GM12892 (cell line): ENCODE results near the gene USP40.

Source experiments
- DNase-seq: peaks from one replicate; pipeline ENCODE4 v3.0.0; 2011; ENCODE audit not compliant: insufficient read length
- FAIRE-seq: peaks from 2 replicates; lab custom pipeline; 2011; peaks lifted over from hg19 to GRCh38; lab: Jason Lieb, UNC
- POLR2A ChIP-seq: IDR thresholded peaks from 2 replicates; pipeline ENCODE4 v1.6.1; 2011; ENCODE audit warnings: low read depth, low read length, control low read depth
- POLR2AphosphoS5 ChIP-seq: IDR thresholded peaks from 2 replicates; pipeline ENCODE4 v1.6.1; 2011; ENCODE audit warnings: low read depth, low read length, control low read depth
- TAF1 ChIP-seq: IDR thresholded peaks from 2 replicates; pipeline ENCODE4 v1.6.1; 2011; ENCODE audit warnings: low read depth, mild to moderate bottlenecking, control low read depth, low read length, borderline replicate concordance

USP40 gene

DNA sequence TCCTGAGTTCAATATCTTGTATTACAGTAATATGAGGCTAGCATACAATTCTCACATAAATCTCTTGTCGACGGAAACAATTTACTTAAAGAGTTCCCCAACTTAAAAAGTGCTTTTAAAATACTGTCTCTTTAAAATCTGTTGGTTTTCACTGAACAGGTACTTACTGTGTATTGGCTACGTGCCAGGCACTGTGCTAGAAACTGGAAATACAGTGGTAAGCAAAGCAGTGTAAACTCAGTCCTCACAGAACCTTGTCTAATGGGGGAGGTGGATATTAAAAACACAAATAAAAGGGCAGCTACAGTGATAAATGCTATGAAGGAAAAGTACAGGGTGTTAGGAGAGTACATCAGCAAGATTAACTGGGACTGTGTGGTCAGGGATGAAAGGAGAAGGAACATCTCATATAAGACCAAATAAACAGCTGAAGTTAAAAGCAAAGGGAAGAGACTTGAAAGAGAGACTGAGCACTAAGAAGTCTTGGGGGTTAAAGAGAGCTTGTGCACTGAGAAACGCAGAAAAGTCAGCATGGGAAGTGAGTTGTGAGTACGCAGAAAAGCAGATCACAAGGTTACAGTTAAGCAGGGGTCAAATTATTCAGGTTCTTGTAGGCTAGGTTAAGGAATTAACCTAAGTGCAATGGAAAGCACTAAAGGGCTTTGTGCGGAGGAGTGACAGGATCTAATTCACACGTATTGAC, 52.5 kb downstream of the USP40 start:
- no peak for TF ChIP-seq POLR2AphosphoS5
- TF ChIP-seq TAF1, result no peak
- TF ChIP-seq POLR2A, result no peak
- no peak for DNase-seq
- FAIRE-seq, result peak; percentile 71

DNA sequence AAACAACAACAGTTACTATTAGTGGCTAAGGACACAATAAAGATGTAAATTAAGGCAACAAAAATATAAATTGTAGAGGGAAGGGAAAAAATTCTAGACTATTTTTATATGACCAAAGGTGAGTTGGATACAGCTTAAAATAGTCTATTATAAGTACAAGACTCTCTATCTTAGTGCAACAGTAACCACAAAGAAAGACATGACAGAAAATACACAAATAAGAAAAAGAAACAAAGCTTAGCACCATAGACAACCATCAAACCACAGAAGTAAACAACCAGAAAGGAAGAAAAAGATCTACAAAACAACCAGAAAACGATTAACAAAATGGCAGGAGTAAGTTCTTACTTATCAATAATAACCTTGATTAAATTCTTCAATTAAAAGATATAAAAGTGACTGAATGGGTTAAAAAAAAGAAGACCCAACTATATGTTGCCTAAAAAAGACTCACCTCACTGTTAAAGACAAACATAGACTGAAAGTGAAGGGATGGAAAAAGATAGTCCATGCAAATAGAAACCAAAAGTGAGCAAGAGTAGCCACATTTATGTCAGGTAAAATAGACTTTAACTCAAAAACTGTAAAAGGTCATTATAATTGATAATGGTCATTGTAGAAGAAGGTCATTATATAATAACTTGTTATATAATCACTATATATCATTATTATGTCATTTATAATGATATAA, 62.5 kb downstream of the USP40 start:
- no peak for DNase-seq
- FAIRE-seq, result no peak
- TF ChIP-seq POLR2A, result no peak
- TF ChIP-seq TAF1, result no peak
- TF ChIP-seq POLR2AphosphoS5, result no peak

DNA sequence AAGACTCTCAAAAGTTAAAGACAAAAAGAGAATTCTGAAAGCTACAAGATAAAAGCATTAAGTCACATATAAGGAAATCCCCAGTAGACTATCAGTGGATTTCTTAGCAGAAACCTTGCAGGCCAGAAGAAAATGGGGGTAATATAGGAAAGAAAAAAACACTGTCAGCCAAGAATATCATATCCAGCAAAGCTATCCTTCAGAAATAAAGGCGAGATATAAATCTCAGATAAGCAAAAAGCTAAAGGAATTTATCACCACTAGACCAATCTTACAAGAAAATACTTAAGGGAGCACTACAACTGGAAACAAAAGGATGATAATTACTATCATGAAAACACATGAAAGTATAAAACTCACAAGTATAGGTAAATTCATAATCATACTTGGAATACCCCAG, 63.1 kb downstream of the USP40 start:
- FAIRE-seq, result no peak
- no peak for DNase-seq
- TF ChIP-seq POLR2A (no peak), TAF1 (no peak), POLR2AphosphoS5 (no peak)

DNA sequence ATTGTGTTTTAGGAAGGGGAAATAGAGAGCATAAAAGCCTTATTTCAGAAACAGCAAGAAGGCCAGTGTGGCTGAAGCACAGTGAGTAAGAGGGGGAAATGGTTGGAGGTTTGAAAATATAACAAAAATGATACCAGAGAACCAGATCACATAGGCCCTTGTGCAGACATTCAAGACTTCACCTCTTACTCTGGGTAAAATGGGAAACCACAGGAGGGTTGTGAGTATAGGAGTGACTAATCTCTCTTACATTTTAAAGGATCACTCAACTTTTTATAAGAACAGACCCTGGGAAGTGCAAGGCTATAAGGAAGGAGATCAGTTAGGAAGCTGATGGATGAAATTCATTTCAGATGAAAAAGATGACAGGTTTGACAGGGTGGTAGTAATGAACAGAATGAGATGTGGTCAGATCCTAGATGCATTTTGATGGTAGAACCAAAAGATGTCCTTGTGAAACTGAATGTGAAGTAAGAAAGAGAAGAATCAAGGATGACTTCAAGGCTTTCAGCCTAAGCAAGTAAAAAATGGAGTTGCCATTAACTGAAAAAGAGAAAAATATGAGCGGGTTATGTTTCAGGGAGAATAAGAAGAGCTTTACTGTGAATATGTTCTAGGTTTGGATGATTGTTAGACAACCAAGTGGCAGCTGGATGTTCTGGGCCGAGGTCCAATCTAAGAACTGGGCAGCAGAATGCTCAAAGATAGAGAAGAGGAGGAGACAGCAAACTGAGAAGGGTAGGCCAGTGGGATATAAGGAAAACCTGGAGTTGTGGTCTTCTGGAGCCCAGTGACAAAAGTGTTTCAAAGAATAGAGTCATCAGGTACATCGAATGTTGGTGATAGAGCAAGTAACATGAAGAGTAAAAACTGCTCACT, 65.1 kb downstream of the USP40 start:
- no peak for DNase-seq
- TF ChIP-seq POLR2A, result no peak
- TF ChIP-seq POLR2AphosphoS5, result no peak
- TF ChIP-seq TAF1, result no peak
- peak; percentile 78 for FAIRE-seq

DNA sequence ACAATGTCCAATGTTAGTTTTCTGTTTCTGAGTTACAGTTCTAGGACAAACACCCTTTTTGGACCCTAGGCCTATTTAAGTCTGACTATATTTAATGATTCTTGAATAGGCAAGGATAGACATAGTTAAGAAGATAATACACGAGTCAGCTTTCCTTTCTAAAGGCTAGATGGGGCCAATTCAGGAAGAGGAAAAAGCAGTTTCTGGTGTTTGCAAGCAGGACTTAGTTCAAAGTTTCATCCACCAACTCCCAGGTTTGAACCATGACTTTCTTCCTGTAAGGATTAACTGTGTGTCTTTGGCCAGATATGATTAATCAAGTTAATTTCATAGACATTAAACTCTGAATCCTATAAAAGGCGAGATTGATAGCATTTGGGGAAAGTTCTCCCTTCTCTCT, 66.7 kb downstream of the USP40 start:
- DNase-seq, result no peak
- TF ChIP-seq POLR2A (no peak), POLR2AphosphoS5 (no peak), TAF1 (no peak)
- no peak for FAIRE-seq

DNA sequence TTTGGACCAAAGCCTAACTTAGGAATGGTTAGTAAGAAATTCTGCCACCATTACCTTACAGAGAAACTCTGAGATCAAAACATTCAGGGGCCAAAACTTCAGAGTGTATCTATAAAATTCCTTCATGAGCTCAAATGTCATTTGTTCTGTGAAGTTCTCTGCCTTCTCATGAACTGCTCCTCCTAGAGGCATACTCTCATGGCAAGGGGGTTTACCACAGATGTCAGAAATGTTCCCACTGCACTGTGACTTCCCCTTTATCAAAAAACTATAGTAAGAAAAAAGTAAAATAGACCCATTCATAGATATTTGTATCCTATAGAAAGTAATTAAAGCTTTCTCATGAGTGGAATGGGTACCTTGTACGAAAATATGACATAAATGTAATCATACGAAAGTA, 68.5 kb downstream of the USP40 start:
- DNase-seq (no peak), FAIRE-seq (no peak)
- TF ChIP-seq TAF1, result no peak
- no peak for TF ChIP-seq POLR2AphosphoS5
- TF ChIP-seq POLR2A, result no peak

DNA sequence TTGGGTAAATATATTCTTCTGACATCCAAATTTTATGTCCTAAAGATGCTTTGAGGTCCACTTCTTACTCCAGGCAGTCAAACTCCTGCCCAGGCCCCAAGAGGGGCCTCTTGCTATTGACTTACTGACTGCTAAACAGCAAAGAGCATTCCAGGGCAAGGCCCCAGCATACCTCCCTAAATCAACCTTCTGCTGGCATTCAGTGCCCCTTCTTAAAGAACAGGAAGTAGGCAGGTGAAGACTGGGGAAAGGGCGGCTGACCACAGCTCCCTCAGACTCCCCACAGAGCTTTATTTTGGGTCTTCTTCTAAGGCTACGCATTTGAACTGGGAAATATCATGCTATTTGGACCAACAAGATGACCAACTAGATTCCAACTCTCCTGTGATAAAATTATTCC, 68.9 kb downstream of the USP40 start:
- TF ChIP-seq POLR2A (no peak), TAF1 (no peak), POLR2AphosphoS5 (no peak)
- no peak for FAIRE-seq

DNA sequence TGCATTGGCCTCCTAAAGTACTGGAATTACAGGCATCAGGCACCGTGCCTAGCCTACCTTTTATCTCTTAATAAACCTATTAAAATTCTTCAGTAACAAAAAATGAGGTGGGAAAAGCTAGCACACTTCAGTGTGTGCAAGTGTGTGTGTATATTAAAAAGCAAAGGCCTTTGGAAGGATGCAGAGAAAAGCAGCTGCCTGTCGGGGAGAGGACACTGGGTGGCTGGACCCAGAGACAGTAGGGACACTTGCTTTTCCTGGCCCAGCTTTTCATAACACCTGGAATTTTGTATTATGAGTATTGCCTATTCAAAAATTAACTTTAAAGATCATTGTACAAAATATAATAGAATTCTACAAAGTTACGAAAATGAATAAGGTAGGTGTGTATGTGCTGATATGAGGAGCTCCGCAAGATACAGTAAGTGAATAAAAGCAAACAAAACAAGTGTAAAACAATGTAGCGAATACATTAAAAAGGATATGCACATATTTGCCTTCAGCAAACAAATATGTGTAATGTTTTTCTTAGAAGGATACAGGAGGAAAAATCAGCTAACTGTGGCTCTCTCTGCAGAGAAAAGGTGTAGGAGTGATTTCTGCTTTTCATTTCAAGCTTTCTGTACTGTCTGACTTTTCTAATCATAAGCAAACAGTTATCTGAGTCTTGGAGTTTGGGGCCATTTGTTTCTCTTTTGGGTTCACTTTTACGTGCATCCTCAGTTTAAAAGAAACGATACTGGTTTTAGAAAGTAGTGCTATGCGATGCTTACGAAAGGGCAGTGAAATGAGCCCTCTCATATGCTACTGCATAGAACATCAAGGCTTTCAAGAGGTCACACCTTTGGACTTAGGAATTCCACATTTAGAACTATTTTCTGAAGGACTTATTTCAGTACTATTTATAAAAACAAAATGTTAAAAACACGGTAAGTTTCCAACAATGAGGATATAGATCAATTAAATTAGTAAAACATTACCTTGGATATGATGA, 70.8 kb downstream of the USP40 start:
- no peak for FAIRE-seq
- no peak for DNase-seq
- TF ChIP-seq POLR2AphosphoS5, result no peak

More for the DNA sequence above, 68.9 kb downstream of the USP40 start:
- DNase-seq, result no peak

DNA sequence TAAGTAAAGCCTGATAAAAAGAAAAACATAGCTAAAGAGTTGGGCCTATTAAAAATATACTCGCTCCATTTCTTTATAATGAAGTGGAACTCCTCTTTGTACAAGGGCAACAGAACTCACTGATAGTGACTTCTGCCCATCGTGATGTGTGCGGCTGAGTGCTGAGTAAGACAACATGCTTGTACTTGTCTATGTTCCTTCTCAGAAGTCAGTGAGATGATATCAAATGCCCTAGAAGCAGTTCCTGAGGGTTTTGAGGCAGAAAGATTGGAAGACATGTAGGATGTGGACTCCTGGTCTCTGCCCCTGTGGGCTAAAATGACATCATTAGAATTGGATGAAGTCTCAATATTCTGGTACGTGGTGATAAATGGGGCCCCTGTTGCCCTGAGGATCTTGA, 73.8 kb downstream of the USP40 start:
- no peak for TF ChIP-seq POLR2AphosphoS5
- TF ChIP-seq TAF1, result no peak
- no peak for TF ChIP-seq POLR2A
- no peak for FAIRE-seq
- DNase-seq, result no peak

DNA sequence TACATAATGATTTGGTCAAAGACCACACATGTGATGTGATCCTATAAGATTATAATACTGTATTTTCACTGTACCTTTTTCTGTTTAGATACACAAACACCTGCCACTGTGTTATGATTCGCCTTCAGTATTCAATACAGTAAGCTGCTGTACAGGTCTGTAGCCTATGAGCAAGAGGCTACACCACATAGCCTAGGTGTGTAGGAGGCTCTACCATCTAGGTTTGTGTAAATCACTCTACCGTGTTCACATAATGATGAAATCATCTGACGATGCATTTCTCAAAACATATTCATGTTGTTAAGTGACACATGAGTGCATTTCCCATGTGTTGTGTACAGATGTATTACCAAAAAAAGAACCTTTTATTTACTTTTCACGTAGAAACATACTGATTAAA, 74.5 kb downstream of the USP40 start:
- DNase-seq (no peak), FAIRE-seq (no peak)
- TF ChIP-seq TAF1, result no peak
- TF ChIP-seq POLR2AphosphoS5, result no peak
- TF ChIP-seq POLR2A, result no peak
